Stimulated activated memory B cell treated with anti-CD40 and anti-IgM and Interleukin-4, amounts not matched to agents 10 μg/mL and 1 μg/mL and 100 μg/mL, for 72 hours (primary cell): ENCODE data around the gene GOLGA6L9.
"Not testable (repeated sequence)": the region's sequence is repeated elsewhere in the genome, so short reads cannot be mapped to it uniquely, and the experiment has no call there.

Experiments
- ATAC-seq: fragments of 150-1000 bp; cut with Tn5 transposase; 2 replicates; pipeline ENCODE4 v1.10.0; 2021
- H3K27ac Mint-ChIP-seq: one replicate; pipeline ENCODE4 v1.8.0; 2022; ENCODE audit warnings: mild to moderate bottlenecking, mixed read lengths
- H3K27me3 Mint-ChIP-seq: one replicate; pipeline ENCODE4 v1.8.0; 2022; ENCODE audit warnings: mixed read lengths
- H3K36me3 Mint-ChIP-seq: one replicate; pipeline ENCODE4 v1.8.0; 2022; ENCODE audit warnings: mixed read lengths
- H3K4me1 Mint-ChIP-seq: one replicate; pipeline ENCODE4 v1.8.0; 2022; ENCODE audit warnings: mixed read lengths
- H3K4me3 Mint-ChIP-seq: one replicate; pipeline ENCODE4 v1.8.0; 2022; ENCODE audit warnings: mild to moderate bottlenecking, moderate library complexity, mixed read lengths
- H3K9me3 Mint-ChIP-seq: one replicate; pipeline ENCODE4 v1.8.0; 2022; ENCODE audit warnings: mixed read lengths

GOLGA6L9 gene

DNA sequence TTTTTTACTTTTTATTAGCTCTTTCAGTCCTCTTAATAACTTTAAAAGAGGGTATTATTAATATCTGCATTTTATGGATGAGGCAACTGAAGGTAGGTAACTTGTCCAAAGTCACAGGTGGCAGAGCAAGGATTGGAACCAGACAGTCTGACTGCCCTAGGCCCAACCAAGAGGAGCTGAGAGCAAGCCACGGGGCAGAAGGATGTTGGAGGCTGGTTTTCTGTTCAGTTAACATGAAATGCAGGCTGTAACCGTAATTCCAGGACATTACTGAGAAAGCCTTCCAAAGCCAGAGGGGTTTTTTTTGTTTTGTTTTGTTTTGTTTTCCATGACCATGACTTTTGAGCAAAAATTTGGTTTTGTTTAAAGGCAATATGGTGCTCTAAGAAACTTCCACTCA is 9.1 kb upstream of the GOLGA6L9 start:
- not testable (repeated sequence) for H3K27me3 Mint-ChIP-seq, H3K27ac Mint-ChIP-seq, H3K4me3 Mint-ChIP-seq, H3K4me1 Mint-ChIP-seq, ATAC-seq, H3K9me3 Mint-ChIP-seq
- peaks cover 31% of the 10 kb centered on the region for H3K36me3 Mint-ChIP-seq

DNA sequence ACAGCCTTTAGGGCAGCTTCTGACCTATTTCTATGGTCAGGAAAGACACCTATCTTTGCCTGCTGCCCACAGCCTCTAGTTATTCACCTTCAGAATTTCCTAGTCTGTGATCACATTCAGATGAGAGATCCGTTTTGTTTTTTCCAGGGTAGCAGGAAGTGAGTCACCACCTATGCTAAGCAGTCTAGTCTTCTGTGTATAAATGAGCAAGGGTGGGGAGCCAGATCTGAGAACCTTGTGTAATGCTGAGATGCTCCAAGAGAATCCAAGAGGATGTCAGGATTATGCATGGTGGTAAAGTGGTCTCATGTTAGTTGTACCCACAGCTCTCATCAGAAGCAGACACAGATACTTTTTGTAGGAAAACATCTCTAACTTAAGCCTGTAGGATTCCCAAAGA is 8.7 kb upstream of the GOLGA6L9 start:
- H3K4me3 Mint-ChIP-seq, H3K4me1 Mint-ChIP-seq, H3K27ac Mint-ChIP-seq, H3K9me3 Mint-ChIP-seq, ATAC-seq, H3K27me3 Mint-ChIP-seq: not testable (repeated sequence)
- peaks cover 27% of the 10 kb centered on the region for H3K36me3 Mint-ChIP-seq

DNA sequence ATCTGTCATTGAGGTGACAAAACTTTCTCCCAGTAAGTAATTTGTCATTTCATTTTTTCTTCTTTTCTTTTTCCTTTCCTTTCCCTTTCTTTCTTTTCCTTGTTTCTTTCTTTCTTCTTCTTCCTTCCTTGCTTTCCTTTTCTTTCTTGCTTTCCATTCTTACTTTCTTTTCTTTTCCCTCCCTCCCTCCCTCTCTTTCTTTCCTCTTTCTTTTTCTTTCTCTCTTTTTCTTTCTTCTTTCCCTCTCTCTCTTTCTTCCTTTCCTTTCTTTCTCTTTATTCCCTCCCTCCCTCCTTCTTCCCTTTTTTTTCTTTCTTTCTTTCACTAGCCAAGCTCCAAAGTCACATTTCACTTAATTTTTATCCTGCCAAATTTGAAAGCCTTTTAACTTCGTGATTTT is 2.5 kb upstream of the GOLGA6L9 start:
- ATAC-seq, H3K9me3 Mint-ChIP-seq, H3K4me3 Mint-ChIP-seq, H3K36me3 Mint-ChIP-seq, H3K4me1 Mint-ChIP-seq, H3K27me3 Mint-ChIP-seq, H3K27ac Mint-ChIP-seq: not testable (repeated sequence)

DNA sequence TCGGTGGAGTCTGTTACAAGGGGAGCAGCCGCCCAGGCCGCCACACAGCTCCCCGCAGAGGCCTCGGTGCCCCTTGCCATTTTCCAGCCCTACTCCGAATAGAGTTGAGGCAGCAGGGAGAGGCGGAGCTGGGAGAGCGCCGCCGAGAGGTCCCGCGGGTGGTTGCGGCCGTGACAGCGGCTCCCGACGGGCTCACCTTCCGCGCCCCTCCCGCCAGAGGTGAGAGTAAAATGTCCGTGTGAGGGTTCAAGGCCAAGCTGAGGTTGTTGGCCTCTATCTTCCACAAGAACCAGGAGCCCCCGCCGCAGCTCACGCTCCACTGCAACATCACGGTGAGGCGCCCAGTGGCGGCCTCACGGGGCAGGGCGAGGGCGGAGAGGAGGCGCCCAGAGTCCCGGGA is 15.8 kb downstream of the GOLGA6L9 start:
- H3K27ac Mint-ChIP-seq, result not testable (repeated sequence)

DNA sequence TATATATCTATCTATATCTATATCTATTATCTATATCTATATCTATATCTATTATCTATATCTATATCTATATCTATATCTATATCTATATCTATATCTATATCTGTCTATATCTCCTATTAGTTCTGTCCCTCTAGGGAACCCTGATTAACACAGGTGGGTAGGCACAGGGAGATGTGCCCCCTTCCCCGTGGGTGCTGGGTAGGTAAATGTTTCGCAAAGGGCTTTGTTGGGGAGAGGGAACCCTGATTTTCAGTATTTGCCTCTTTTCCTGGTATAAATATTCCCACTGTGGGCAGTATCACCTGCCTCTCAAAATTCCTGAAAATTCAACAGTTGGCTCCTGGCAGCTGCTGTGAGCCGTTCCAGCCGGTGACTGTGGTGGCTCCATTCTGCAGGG is 27.7 kb downstream of the GOLGA6L9 start:
- not testable (repeated sequence) for H3K4me3 Mint-ChIP-seq, H3K9me3 Mint-ChIP-seq, H3K27ac Mint-ChIP-seq, H3K4me1 Mint-ChIP-seq, H3K27me3 Mint-ChIP-seq, H3K36me3 Mint-ChIP-seq, ATAC-seq

More for the DNA sequence above, 15.8 kb downstream of the GOLGA6L9 start:
- not testable (repeated sequence) for ATAC-seq, H3K27me3 Mint-ChIP-seq, H3K36me3 Mint-ChIP-seq, H3K4me1 Mint-ChIP-seq, H3K9me3 Mint-ChIP-seq
- H3K4me3 Mint-ChIP-seq, result peak overlapping the region; percentile 46

DNA sequence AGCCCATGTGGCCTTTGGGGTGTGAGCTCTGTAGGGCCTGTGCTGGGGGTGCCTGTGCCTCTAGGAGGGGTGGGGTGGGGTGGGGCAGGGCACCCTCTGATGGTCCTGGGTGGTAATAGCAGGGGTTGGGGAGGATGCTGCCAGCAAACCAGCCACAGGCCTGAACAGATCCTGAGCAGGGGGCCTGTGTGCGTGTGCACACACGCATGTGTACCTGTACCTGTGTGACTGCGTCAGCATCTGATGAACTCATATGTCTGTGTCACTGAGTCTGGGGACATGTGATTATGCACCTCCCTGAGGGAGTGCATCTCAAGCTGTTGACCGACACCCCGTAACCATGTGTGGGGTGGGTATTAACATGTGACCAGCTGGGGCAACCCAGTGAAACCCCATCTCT is 36.0 kb downstream of the GOLGA6L9 start:
- not testable (repeated sequence) for H3K9me3 Mint-ChIP-seq, ATAC-seq, H3K27ac Mint-ChIP-seq, H3K4me1 Mint-ChIP-seq, H3K4me3 Mint-ChIP-seq, H3K27me3 Mint-ChIP-seq, H3K36me3 Mint-ChIP-seq

DNA sequence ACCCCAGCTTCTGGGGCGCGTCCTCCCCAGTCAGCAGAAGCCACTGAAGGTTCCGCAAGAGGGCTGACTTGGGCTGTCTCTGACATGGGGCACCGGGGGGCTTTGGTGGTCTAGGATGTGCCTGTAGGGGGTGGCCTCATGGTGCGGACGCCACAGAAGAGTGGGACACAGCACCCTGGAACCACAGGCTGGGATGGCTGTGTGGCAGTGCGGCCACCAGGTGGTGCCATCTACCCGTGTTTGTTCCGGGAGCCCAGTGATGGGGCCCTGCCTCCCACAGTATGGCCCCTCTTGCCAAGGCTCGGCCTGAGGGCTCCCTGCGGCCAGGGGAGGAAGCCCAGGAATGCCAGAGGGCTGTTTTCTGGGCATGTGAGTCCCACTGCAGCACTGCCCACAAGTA is 38.6 kb downstream of the GOLGA6L9 start:
- H3K4me3 Mint-ChIP-seq, H3K27me3 Mint-ChIP-seq, H3K36me3 Mint-ChIP-seq, H3K27ac Mint-ChIP-seq, H3K4me1 Mint-ChIP-seq, H3K9me3 Mint-ChIP-seq: not testable (repeated sequence)
- peak; percentile 91 for ATAC-seq

DNA sequence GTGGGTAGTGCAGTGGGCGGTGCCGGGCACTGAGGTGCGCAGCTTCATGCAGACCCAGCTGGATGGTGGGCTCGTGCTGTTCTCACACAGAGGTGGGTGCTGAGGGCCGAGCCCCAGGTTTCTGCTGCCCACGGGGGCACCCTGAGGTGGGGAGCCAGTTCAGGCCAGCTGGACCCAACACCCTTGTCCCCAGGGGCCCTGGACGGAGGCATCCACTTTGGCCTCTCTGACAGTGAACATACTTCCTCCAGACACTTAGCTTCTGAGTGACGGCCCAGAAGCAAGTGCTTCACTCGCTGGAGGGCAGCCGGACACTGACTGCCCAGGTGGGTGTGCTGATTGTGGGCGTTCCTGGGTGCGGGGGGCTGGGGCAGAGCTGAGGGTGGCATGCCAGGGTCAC is 39.8 kb downstream of the GOLGA6L9 start:
- H3K4me3 Mint-ChIP-seq, H3K27ac Mint-ChIP-seq, H3K9me3 Mint-ChIP-seq, H3K27me3 Mint-ChIP-seq, ATAC-seq, H3K36me3 Mint-ChIP-seq, H3K4me1 Mint-ChIP-seq: not testable (repeated sequence)

DNA sequence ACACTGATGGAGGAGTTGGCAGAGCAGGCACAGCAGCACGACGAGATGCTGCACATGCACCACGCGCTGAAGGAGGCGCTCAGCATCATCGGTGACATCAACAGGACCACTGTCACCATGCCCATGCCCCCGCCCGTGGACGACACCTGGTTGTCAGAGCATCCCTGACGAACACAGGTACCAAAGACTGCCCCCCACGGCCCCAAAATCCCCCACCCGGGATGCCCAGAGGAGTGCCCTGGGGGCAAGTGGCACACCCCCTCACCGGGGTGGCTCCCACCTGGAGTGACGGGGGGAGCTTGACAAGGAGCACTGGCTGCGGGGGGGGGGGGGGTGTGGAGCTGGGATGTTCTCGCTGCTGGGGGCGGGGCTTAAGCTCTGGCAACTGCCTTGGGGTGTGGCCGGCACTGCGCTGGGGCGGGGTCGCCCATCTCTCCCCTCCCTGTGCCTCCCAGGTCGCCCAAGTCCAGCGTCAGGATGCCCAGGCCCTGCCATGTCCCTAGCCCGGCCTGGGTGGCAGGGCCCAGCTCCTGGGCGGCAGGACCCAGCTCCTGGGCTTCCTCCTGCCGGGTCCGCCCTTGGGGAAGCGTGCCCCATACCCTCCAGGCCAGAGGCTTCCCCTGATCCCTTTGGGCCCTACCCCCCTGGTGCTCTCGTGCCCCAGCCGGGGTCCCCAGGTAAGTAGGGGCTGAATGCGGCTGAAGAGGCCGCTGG is 42.8 kb downstream of the GOLGA6L9 start:
- peak; percentile 60 for ATAC-seq
- not testable (repeated sequence) for H3K27me3 Mint-ChIP-seq, H3K36me3 Mint-ChIP-seq

DNA sequence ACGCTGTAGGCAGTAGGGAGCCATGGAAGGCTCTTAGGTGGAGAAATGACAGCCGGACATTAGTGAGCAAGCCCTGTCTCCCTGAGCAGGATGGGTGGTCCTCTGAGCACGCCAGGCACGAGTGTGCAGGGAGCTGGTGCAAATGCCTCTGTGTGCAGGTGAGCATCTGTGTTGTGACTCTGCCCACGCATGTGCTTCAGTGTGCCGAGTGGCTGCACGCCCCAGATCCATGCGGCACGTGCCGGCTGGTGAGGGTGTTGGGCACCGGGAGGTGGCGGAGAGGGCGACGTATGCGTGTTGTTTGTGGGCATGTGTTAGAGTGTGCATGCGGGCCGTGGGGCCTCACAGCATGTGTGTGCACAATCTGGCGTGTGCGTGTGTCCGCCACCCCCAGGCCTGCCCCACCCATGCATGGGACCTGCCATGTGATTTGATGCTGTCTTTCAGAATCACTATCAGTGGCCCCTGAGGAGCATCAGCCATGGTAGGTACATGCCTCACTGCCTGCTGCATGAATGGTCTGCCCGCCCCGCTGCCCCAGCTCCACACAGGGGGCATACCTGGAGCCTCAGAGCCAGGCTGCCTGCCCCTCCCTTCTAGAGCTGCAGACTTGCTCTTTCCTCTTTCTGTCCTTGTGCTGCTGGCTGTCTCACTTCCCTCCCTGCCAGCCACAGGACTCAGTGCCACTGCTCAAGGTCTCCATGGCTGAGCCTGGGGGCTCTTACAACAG is 45.1 kb downstream of the GOLGA6L9 start:
- not testable (repeated sequence) for H3K36me3 Mint-ChIP-seq, H3K9me3 Mint-ChIP-seq, H3K4me3 Mint-ChIP-seq, ATAC-seq, H3K27ac Mint-ChIP-seq, H3K4me1 Mint-ChIP-seq, H3K27me3 Mint-ChIP-seq

More for the DNA sequence above, 42.8 kb downstream of the GOLGA6L9 start:
- not testable (repeated sequence) for H3K27ac Mint-ChIP-seq, H3K4me1 Mint-ChIP-seq, H3K4me3 Mint-ChIP-seq, H3K9me3 Mint-ChIP-seq

DNA sequence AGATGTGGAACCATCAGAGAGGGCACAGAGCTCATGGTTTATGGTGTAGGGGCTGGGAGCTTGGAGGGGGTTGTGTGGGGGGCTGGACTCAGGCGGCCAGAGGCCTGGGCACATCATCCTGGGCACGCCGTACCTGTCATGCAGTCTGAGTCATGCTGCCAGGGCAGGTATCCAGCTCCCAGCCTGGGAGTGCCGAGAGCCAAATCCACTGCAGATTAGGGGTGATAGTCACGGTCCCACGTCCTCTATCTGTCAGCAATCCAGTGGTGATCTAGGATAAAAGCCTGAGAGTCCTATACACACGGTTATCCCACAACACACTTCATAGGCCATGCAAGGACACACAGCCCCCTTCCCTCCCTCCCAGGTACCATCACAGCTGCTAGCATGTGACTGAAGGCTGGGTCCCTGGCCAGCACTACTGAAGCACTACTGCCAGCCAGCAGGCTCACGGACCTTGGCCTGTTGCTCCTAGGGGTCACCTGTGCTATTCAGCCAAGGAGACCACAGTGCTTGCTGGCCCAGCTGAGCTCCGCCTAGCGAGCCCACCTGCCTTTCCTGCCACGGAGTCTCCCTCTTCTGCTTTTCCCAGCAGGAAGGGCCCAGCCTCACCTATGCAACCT is 45.8 kb downstream of the GOLGA6L9 start:
- H3K9me3 Mint-ChIP-seq, H3K4me3 Mint-ChIP-seq, H3K4me1 Mint-ChIP-seq, H3K36me3 Mint-ChIP-seq, H3K27me3 Mint-ChIP-seq, ATAC-seq, H3K27ac Mint-ChIP-seq: not testable (repeated sequence)

DNA sequence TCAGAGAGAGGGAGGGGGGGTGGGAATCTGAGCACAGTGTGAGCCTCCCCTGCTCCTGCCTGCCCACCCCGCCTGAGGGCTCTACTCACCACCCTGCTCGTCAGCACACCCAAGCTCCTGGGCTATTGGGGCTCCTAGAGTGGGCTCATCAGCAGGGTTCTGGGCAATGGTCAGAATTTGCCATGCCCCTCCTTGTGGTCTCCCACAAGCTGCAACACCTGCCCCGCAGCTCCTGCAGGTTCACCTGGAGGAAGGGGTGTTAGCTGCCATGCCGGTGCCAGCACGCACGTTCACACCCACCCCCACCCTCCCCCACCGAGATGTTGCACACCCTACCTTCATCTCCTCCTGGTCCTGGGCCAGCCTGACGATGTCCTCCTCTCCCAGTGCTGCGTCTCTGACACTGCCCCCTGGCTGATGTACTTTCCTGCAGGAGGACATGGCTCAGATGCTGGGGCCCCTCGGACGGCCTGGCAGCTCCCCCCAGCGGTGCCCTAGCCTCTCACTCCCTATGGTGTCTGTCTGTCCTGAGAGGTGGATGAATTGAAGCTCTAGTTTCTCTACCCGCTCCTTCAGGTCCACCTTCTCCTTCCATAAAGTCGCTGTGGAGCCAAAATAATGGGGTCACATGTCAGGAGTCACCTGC is 47.2 kb downstream of the GOLGA6L9 start:
- H3K36me3 Mint-ChIP-seq, H3K4me1 Mint-ChIP-seq, H3K27ac Mint-ChIP-seq, ATAC-seq, H3K4me3 Mint-ChIP-seq, H3K9me3 Mint-ChIP-seq, H3K27me3 Mint-ChIP-seq: not testable (repeated sequence)

DNA sequence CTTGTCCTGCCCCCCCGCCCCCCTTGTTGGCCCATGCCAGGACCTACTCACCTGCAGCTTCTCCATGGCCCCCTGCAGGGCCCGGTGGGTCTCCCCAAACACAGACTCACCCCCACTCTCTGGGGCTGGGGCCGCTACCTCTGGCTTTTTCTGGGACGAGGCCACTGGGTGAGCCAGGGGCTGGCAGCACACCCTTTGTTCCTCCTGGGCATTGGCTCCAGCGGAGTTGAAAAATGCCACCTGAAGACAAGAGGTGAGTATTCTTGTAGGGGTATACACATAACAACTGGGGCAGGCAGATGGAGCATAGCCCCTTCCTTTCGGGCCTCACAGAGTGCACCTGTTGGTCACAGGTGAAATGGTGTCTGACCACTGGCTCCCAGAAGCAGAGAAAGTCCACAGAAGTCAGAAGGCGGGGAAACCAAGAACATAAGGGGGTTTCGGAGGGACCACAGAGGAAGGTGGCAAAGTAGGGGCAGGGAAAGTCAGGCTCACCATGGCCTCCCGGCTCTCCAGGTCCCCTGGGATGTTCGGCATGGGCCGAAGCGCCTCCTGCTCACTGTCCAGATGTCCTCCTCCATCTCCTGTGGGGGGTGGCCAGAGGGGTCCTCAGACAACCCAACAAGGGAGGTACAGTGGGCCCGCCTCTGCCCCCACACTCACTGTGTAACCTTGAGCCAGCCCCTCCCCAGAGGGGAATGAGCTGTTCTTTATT is 47.9 kb downstream of the GOLGA6L9 start:
- not testable (repeated sequence) for H3K9me3 Mint-ChIP-seq, ATAC-seq, H3K4me1 Mint-ChIP-seq, H3K36me3 Mint-ChIP-seq, H3K4me3 Mint-ChIP-seq, H3K27me3 Mint-ChIP-seq, H3K27ac Mint-ChIP-seq
